Astrocyte (in vitro differentiated cells and primary cell): Measurements from ENCODE around the gene EXOSC1. TPM values are rescaled to one million over a fixed set of nuclear protein-coding genes. Genes with fewer than 3 reads are reported as not detected.
A peak's percentile ranks its signal among the peaks of the same experiment; 100 is the strongest.

Source experiments
- DNase-seq: peaks from one replicate; pipeline ENCODE4 v3.0.0-alpha.2; 2010; ENCODE audit warnings: low read depth
- FAIRE-seq: peaks from 2 replicates; lab custom pipeline; 2011; peaks lifted over from hg19 to GRCh38; lab: Jason Lieb, UNC
- H2AFZ ChIP-seq: 2 replicates; pipeline ENCODE4 v1.6.0; 2012; ENCODE audit warnings: low read depth, low read length, inconsistent platforms
- H3K27ac ChIP-seq: 2 replicates; pipeline ENCODE4 v1.5.1; 2011; ENCODE audit warnings: low read depth, low read length, inconsistent platforms
- H3K27me3 ChIP-seq: 2 replicates; pipeline ENCODE4 v1.6.0; 2011; ENCODE audit warnings: low read length, inconsistent platforms; ENCODE audit not compliant: insufficient read depth
- H3K36me3 ChIP-seq: 2 replicates; pipeline ENCODE4 v1.5.1; 2011; ENCODE audit warnings: low read length, inconsistent platforms; ENCODE audit not compliant: insufficient read depth
- H3K4me1 ChIP-seq: 2 replicates; pipeline ENCODE4 v1.5.1; 2011; ENCODE audit warnings: low read length, inconsistent platforms; ENCODE audit not compliant: insufficient read depth
- H3K4me2 ChIP-seq: 2 replicates; pipeline ENCODE4 v1.6.0; 2012; ENCODE audit warnings: low read length, inconsistent platforms
- H3K4me3 ChIP-seq: 2 replicates; pipeline ENCODE4 v1.5.1; 2011; ENCODE audit warnings: low read depth, mild to moderate bottlenecking, low read length, inconsistent platforms; ENCODE audit not compliant: insufficient read depth
- H3K79me2 ChIP-seq: 2 replicates; pipeline ENCODE4 v1.6.0; 2012; ENCODE audit warnings: mild to moderate bottlenecking, low read length, inconsistent platforms; ENCODE audit not compliant: insufficient read depth
- H3K9ac ChIP-seq: 2 replicates; pipeline ENCODE4 v1.6.0; 2012; ENCODE audit warnings: mild to moderate bottlenecking, low read length, inconsistent platforms
- H3K9me3 ChIP-seq: 2 replicates; pipeline ENCODE4 v1.5.1; 2012; ENCODE audit warnings: low read depth, mild to moderate bottlenecking, low read length, inconsistent platforms; ENCODE audit not compliant: insufficient read depth
- H4K20me1 ChIP-seq: 2 replicates; pipeline ENCODE4 v1.6.0; 2012; ENCODE audit warnings: low read length, inconsistent platforms; ENCODE audit not compliant: insufficient read depth
- H3K27ac Mint-ChIP-seq: one replicate; pipeline ENCODE4 v1.8.0; 2021; ENCODE audit warnings: mild to moderate bottlenecking, mixed read lengths; ENCODE audit not compliant: unreplicated experiment
- H3K27me3 Mint-ChIP-seq: one replicate; pipeline ENCODE4 v1.8.0; 2021; ENCODE audit warnings: low read depth, mixed read lengths; ENCODE audit not compliant: unreplicated experiment
- H3K36me3 Mint-ChIP-seq: one replicate; pipeline ENCODE4 v1.8.0; 2021; ENCODE audit warnings: low read depth, mixed read lengths; ENCODE audit not compliant: unreplicated experiment
- H3K4me1 Mint-ChIP-seq: one replicate; pipeline ENCODE4 v1.8.0; 2021; ENCODE audit warnings: low read depth, mixed read lengths; ENCODE audit not compliant: unreplicated experiment
- H3K4me3 Mint-ChIP-seq: one replicate; pipeline ENCODE4 v1.8.0; 2021; ENCODE audit warnings: mild to moderate bottlenecking, moderate library complexity, mixed read lengths; ENCODE audit not compliant: unreplicated experiment
- H3K9me3 Mint-ChIP-seq: one replicate; pipeline ENCODE4 v1.8.0; 2021; ENCODE audit warnings: mild to moderate bottlenecking, mixed read lengths; ENCODE audit not compliant: unreplicated experiment
- CTCF ChIP-seq: IDR thresholded peaks from 2 replicates; pipeline ENCODE4 v1.5.1; 2011; ENCODE audit warnings: low read depth, mild to moderate bottlenecking, inconsistent platforms, low read length, moderate library complexity; ENCODE audit not compliant: insufficient read depth
- EZH2 ChIP-seq: IDR thresholded peaks from 2 replicates; pipeline ENCODE4 v1.6.1; 2012; ENCODE audit warnings: mild to moderate bottlenecking, low read length, inconsistent platforms; ENCODE audit not compliant: insufficient read depth
- total RNA-seq: library from RNA; stranded (reverse); gene quantifications from 2 replicates; pipeline ENCODE4 v1.2.1, GENCODE V29; 2021

Gene EXOSC1
- total RNA-seq, 1 donor from 2014 or later = 37.9 TPM

DNA sequence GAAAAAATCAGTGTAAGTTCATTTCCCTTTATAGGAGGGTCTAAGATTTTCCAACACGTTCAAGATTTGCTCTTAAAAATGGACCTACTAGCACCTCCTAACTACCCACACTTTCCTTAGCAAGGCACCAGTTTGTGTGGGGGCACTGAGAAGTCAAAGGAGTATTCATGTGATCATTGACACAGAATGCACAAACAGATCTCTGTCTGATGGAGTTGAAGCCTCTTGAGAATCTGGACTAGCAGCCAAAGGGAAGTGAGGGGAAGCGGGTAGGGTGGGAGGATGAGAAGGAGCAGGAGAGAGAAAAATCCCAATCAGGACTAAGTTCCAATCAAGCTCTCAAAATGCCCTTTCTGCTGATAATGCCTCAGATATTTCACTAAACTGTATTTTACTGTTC lies 48.3 kb upstream of the EXOSC1 start:
- H3K4me1 ChIP-seq = peaks cover 15% of the 10 kb centered on the region
- H2AFZ ChIP-seq = no peak overlapping the region
- peak overlapping the region; percentile 34 for H3K27ac Mint-ChIP-seq
- H3K27me3 Mint-ChIP-seq = no peaks in the 10 kb centered on the region
- FAIRE-seq (no peak), DNase-seq (no peak)
- H3K9me3 Mint-ChIP-seq = no peaks in the 10 kb centered on the region
- peaks cover 38% of the 10 kb centered on the region for H3K4me1 Mint-ChIP-seq
- H3K27me3 ChIP-seq = no peaks in the 10 kb centered on the region
- no peak for TF ChIP-seq EZH2
- no peak for TF ChIP-seq CTCF
- H3K4me3 ChIP-seq = no peak overlapping the region
- no peak overlapping the region for H3K9ac ChIP-seq
- peak overlapping the region; percentile 28 for H3K4me3 Mint-ChIP-seq
- peaks cover 71% of the 10 kb centered on the region for H4K20me1 ChIP-seq
- H3K36me3 Mint-ChIP-seq = no peaks in the 10 kb centered on the region
- no peaks in the 10 kb centered on the region for H3K36me3 ChIP-seq
- H3K9me3 ChIP-seq = no peaks in the 10 kb centered on the region
- no peak overlapping the region for H3K4me2 ChIP-seq
- H3K27ac ChIP-seq = no peak overlapping the region
- peaks cover 90% of the 10 kb centered on the region for H3K79me2 ChIP-seq

DNA sequence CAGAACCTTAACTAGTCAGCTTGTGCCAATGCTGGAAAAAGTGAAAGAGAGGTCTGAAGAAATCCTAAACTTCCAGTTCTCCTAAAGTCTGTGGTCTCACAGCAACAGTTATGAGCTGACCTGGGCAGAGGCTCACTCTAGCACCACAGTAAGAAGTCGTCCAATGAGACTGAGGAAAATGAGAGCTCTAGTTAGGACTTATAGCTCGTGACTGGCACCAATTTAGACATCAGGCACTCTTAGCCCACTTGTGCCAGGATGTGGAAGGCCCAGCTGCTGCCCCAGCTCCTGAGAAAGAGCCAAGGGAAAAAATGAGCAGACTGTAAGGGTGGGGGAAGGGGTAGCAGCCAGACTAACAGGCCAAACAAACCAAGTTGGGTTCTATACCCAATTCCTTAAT lies 44.8 kb upstream of the EXOSC1 start:
- Mint-ChIP-seq H3K27ac (no peak overlapping the region), H3K36me3 (peaks cover 2% of the 10 kb centered on the region), H3K9me3 (no peaks in the 10 kb centered on the region), H3K4me3 (no peak overlapping the region), H3K4me1 (peaks cover 29% of the 10 kb centered on the region), H3K27me3 (no peaks in the 10 kb centered on the region)
- no peak overlapping the region for H2AFZ ChIP-seq
- H4K20me1 ChIP-seq = peaks cover 84% of the 10 kb centered on the region
- no peaks in the 10 kb centered on the region for H3K4me1 ChIP-seq
- peaks cover 98% of the 10 kb centered on the region for H3K79me2 ChIP-seq
- H3K9ac ChIP-seq = no peak overlapping the region
- no peak for FAIRE-seq
- no peak for TF ChIP-seq CTCF
- no peaks in the 10 kb centered on the region for H3K36me3 ChIP-seq
- no peaks in the 10 kb centered on the region for H3K27me3 ChIP-seq
- no peak for DNase-seq
- H3K4me3 ChIP-seq = no peak overlapping the region
- H3K27ac ChIP-seq = no peak overlapping the region
- no peaks in the 10 kb centered on the region for H3K9me3 ChIP-seq
- H3K4me2 ChIP-seq = no peak overlapping the region

- Histone ChIP-seq H3K9ac (no peak overlapping the region), H3K79me2 (peaks cover 84% of the 10 kb centered on the region), H3K4me3 (no peak overlapping the region), H3K36me3 (peaks cover 7% of the 10 kb centered on the region), H3K27me3 (no peaks in the 10 kb centered on the region), H3K9me3 (no peaks in the 10 kb centered on the region), H4K20me1 (peaks cover 74% of the 10 kb centered on the region), H2AFZ (no peak overlapping the region), H3K27ac (no peak overlapping the region), H3K4me2 (no peak overlapping the region), H3K4me1 (no peaks in the 10 kb centered on the region)
- no peak overlapping the region for H3K27ac Mint-ChIP-seq
- no peaks in the 10 kb centered on the region for H3K27me3 Mint-ChIP-seq
- H3K9me3 Mint-ChIP-seq = no peaks in the 10 kb centered on the region
- DNase-seq = no peak
- peaks cover 20% of the 10 kb centered on the region for H3K4me1 Mint-ChIP-seq
- peaks cover 7% of the 10 kb centered on the region for H3K36me3 Mint-ChIP-seq
- no peak for FAIRE-seq
- H3K4me3 Mint-ChIP-seq = no peak overlapping the region
- TF ChIP-seq EZH2 = no peak
- no peak for TF ChIP-seq CTCF
Observed at GRCh38 chr10:97485647-97486281, 40.0 kb upstream of the EXOSC1 start.
